Progenitor cell of endocrine pancreas (in vitro differentiated cells): ENCODE data around the gene C2orf81. TPM values are rescaled to one million over a fixed set of nuclear protein-coding genes. Genes with fewer than 3 reads are reported as not detected.
"Not testable (repeated sequence)": the region's sequence is repeated elsewhere in the genome, so short reads cannot be mapped to it uniquely, and the experiment has no call there.

Experiments used
- DNase-seq: peaks from one replicate; pipeline ENCODE4 v3.0.0; 2021; ENCODE audit warnings: low spot score; ENCODE audit not compliant: unreplicated experiment
- H3K27ac Mint-ChIP-seq: 2 replicates; pipeline ENCODE4 v1.8.0; 2021; ENCODE audit warnings: mild to moderate bottlenecking, moderate library complexity, mixed read lengths
- H3K27me3 Mint-ChIP-seq: 2 replicates; pipeline ENCODE4 v1.8.0; 2021; ENCODE audit warnings: mixed read lengths
- H3K36me3 Mint-ChIP-seq: 2 replicates; pipeline ENCODE4 v1.8.0; 2022; ENCODE audit warnings: mixed read lengths; ENCODE audit not compliant: insufficient read depth
- H3K4me1 Mint-ChIP-seq: 2 replicates; pipeline ENCODE4 v1.8.0; 2021; ENCODE audit warnings: low read depth, mixed read lengths
- H3K4me3 Mint-ChIP-seq: 2 replicates; pipeline ENCODE4 v1.8.0; 2021; ENCODE audit warnings: low read depth, mild to moderate bottlenecking, moderate library complexity, mixed read lengths
- H3K9me3 Mint-ChIP-seq: 2 replicates; pipeline ENCODE4 v1.8.0; 2021; ENCODE audit warnings: low read depth, mixed read lengths
- CTCF ChIP-seq: fragments of 200-600 bp; sonication (generic); IDR thresholded peaks from one replicate; pipeline ENCODE4 v1.5.0; 2021; ENCODE audit warnings: antibody characterized with exemption, mild to moderate bottlenecking; ENCODE audit not compliant: unreplicated experiment
- total RNA-seq: library from RNA; stranded (reverse); gene quantifications from 2 replicates; pipeline ENCODE4 v1.2.1, GENCODE V29; 2021

C2orf81 gene
- total RNA-seq, 1 donor from 2014 or later = 13.4 TPM

- Mint-ChIP-seq H3K36me3 (peaks cover 1% of the 10 kb centered on the region), H3K9me3 (no peaks in the 10 kb centered on the region)
- TF ChIP-seq CTCF = peak; percentile 41
These were observed 40.0 kb upstream of the C2orf81 start for GRCh38 chr2:74461187-74462053.

GRCh38 chr2:74460187-74460586 lies 38.8 kb upstream of the C2orf81 start:
- peak overlapping the region; percentile 64 for H3K27ac Mint-ChIP-seq
- DNase-seq, H3K36me3 Mint-ChIP-seq, H3K27me3 Mint-ChIP-seq, H3K9me3 Mint-ChIP-seq: not testable (repeated sequence)
- H3K4me1 Mint-ChIP-seq = peaks cover 35% of the 10 kb centered on the region
- peak overlapping the region; percentile 89 for H3K4me3 Mint-ChIP-seq

More at GRCh38 chr2:74461187-74462053, 40.0 kb upstream of the C2orf81 start:
- peak overlapping the region; percentile 41 for H3K4me3 Mint-ChIP-seq
- peaks cover 28% of the 10 kb centered on the region for H3K4me1 Mint-ChIP-seq
- H3K27ac Mint-ChIP-seq = peak overlapping the region; percentile 10
- DNase-seq = no peak
- no peaks in the 10 kb centered on the region for H3K27me3 Mint-ChIP-seq

GRCh38 chr2:74459503-74460118 lies 38.2 kb upstream of the C2orf81 start:
- H3K36me3 Mint-ChIP-seq, H3K27me3 Mint-ChIP-seq, DNase-seq, H3K9me3 Mint-ChIP-seq: not testable (repeated sequence)
- Mint-ChIP-seq H3K4me3 (peak overlapping the region; percentile 89), H3K27ac (peak overlapping the region; percentile 64), H3K4me1 (peaks cover 39% of the 10 kb centered on the region)

DNA sequence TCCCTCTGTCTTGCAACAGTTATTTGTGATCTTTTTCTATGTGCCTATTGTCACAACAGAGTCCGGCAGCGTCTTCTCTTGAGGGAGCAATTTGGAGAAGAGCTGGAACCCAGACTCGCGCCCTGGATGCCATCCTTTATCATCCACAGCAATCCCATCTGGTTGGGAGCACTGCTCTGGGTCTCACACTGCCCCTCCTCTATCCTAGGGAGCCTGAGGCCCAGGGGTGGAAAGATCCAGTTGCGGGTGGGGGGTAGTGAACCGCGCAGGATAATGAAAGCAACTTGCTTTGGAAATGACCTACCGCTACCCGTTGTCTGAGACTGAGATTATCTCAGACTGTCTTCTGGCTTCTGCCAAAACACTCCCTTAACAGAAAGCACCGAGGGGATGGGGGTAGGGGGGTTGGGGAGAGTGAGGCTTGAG lies 37.5 kb upstream of the C2orf81 start:
- no peaks in the 10 kb centered on the region for H3K27me3 Mint-ChIP-seq
- no peak for DNase-seq
- no peak for TF ChIP-seq CTCF
- peaks cover 38% of the 10 kb centered on the region for H3K4me1 Mint-ChIP-seq
- H3K36me3 Mint-ChIP-seq = peaks cover 1% of the 10 kb centered on the region
- H3K4me3 Mint-ChIP-seq = peak overlapping the region; percentile 89
- H3K27ac Mint-ChIP-seq = peak overlapping the region; percentile 99
- no peaks in the 10 kb centered on the region for H3K9me3 Mint-ChIP-seq

GRCh38 chr2:74458132-74458937 lies 36.9 kb upstream of the C2orf81 start, which contains the start of gene WBP1:
Gene WBP1, plus strand, starts transcription at chr2:74458438. Its CDS starts 165 bp downstream, at chr2:74458603.
- Mint-ChIP-seq H3K36me3 (peaks cover 1% of the 10 kb centered on the region), H3K27me3 (no peaks in the 10 kb centered on the region), H3K4me1 (peaks cover 36% of the 10 kb centered on the region), H3K27ac (peak within 1 kb of the TSS; percentile 99), H3K4me3 (peak within 1 kb of the TSS; percentile 89), H3K9me3 (no peaks in the 10 kb centered on the region)
- peak; percentile 98 for DNase-seq
- TF ChIP-seq CTCF = no peak
